H1 (cell line): Measurements from ENCODE around the gene ST6GALNAC2. TPM values are rescaled to one million over a fixed set of nuclear protein-coding genes. Genes with fewer than 3 reads are reported as not detected.

ENCODE experiments used
- CTCF ChIA-PET: fragments of 300-600 bp; sonication (Branson Sonifier 250); formaldehyde crosslinking; loops from one replicate; lab custom pipeline; 2021; ENCODE audit not compliant: partially characterized antibody; lab: Charles Lee
- POLR2A ChIA-PET: fragments of 300-600 bp; sonication (Branson Sonifier 250); formaldehyde crosslinking; loops from one replicate; lab custom pipeline; 2021; ENCODE audit warnings: inconsistent platforms; ENCODE audit not compliant: partially characterized antibody; lab: Charles Lee
- DNase-seq, 2 experiments: peaks; one replicate each; pipeline versions ENCODE4 v3.0.0 to v3.0.0-alpha.2; 2010 to 2022; ENCODE audit warnings: low spot score in 2 of 2, low read depth in 1 of 2, mixed read lengths in 1 of 2
- FAIRE-seq: peaks from 2 replicates; lab custom pipeline; 2011; peaks lifted over from hg19 to GRCh38; lab: Jason Lieb, UNC
- H2AFZ ChIP-seq: 2 replicates; pipeline ENCODE4 v1.8.1; 2012; ENCODE audit warnings: low read length, inconsistent platforms
- H2AK5ac ChIP-seq: 2 replicates; pipeline ENCODE4 v1.6.1; 2013; ENCODE audit warnings: low read depth, low read length
- H2BK120ac ChIP-seq: replicated peaks from 2 replicates; pipeline ENCODE3; 2013; ENCODE audit warnings: low read depth, low read length, inconsistent platforms
- H2BK12ac ChIP-seq: 2 replicates; pipeline ENCODE4 v1.6.1; 2013; ENCODE audit warnings: low read depth, low read length
- H2BK15ac ChIP-seq: 2 replicates; pipeline ENCODE4 v1.6.1; 2013; ENCODE audit warnings: low read length
- H2BK20ac ChIP-seq: 2 replicates; pipeline ENCODE4 v1.6.1; 2013; ENCODE audit warnings: low read length
- H2BK5ac ChIP-seq: 2 replicates; pipeline ENCODE4 v1.6.1; 2013; ENCODE audit warnings: low read depth, low read length
- H3K14ac ChIP-seq: 2 replicates; pipeline ENCODE4 v1.6.1; 2013; ENCODE audit warnings: inconsistent platforms; ENCODE audit not compliant: insufficient read length
- H3K18ac ChIP-seq: 2 replicates; pipeline ENCODE4 v1.6.1; 2013; ENCODE audit warnings: low read length; ENCODE audit errors: extremely low read depth
- H3K23ac ChIP-seq: 2 replicates; pipeline ENCODE4 v1.6.1; 2013; ENCODE audit warnings: inconsistent platforms; ENCODE audit not compliant: insufficient read length
- H3K23me2 ChIP-seq: 2 replicates; pipeline ENCODE4 v1.6.1; 2013; ENCODE audit warnings: low read depth, low read length
- H3K27ac ChIP-seq: 2 replicates; pipeline ENCODE4 v1.6.1; 2011; ENCODE audit warnings: low read depth, low read length, inconsistent platforms
- H3K27me3 ChIP-seq, 4 experiments: replicated peaks in 1 of 4; 1 replicate in 1 of 4; 2 replicates in 3 of 4; pipeline versions ENCODE4 v1.6.1 to v1.8.1; 2011 to 2013; ENCODE audit warnings: low read length in 3 of 4, mild to moderate bottlenecking in 3 of 4, inconsistent platforms in 2 of 4, mixed read lengths in 2 of 4, moderate library complexity in 1 of 4; ENCODE audit not compliant: control insufficient read depth in 3 of 4, insufficient read depth in 3 of 4; ENCODE audit errors: extremely low read depth in 1 of 4
- H3K36me3 ChIP-seq, 4 experiments: 2 replicates each; pipeline versions ENCODE4 v1.6.1 to v1.8.1; 2011 to 2013; ENCODE audit warnings: mild to moderate bottlenecking in 4 of 4, low read length in 3 of 4, moderate library complexity in 2 of 4, control low read depth in 1 of 4, inconsistent platforms in 1 of 4; ENCODE audit not compliant: insufficient read depth in 4 of 4, control insufficient read depth in 2 of 4
- H3K4ac ChIP-seq: replicated peaks from 2 replicates; pipeline ENCODE3; 2013; ENCODE audit warnings: low read length, low read depth, mixed read lengths, inconsistent platforms; ENCODE audit not compliant: insufficient read length
- H3K4me1 ChIP-seq, 4 experiments: replicated peaks in 1 of 4; 1 replicate in 1 of 4; 2 replicates in 3 of 4; pipeline versions ENCODE4 v1.6.1 to v1.8.1; 2011 to 2013; ENCODE audit warnings: low read length in 3 of 4, inconsistent platforms in 2 of 4, mixed read lengths in 1 of 4; ENCODE audit not compliant: insufficient read depth in 4 of 4, control insufficient read depth in 3 of 4
- H3K4me2 ChIP-seq, 2 experiments: 2 replicates each; pipeline versions ENCODE4 v1.6.1 to v1.8.1; 2011 to 2013; ENCODE audit warnings: low read depth in 2 of 2, low read length in 2 of 2, control low read depth in 1 of 2, inconsistent platforms in 1 of 2, mild to moderate bottlenecking in 1 of 2; ENCODE audit not compliant: insufficient read depth in 1 of 2
- H3K4me3 ChIP-seq, 4 experiments: fragments of 200-600, 300-600 bp in 1 of 4; sonication (generic), shearing (Covaris generic), sonication (Bioruptor Twin) in 1 of 4; 2 replicates each; pipeline versions ENCODE4 v1.5.1 to v1.8.1; 2011 to 2016; ENCODE audit warnings: low read length in 4 of 4, low read depth in 3 of 4, control low read depth in 2 of 4, inconsistent platforms in 2 of 4, mild to moderate bottlenecking in 2 of 4, mixed read lengths in 1 of 4, moderate library complexity in 1 of 4; ENCODE audit not compliant: insufficient read depth in 2 of 4; ENCODE audit errors: extremely low read depth in 1 of 4
- H3K56ac ChIP-seq: replicated peaks from 2 replicates; pipeline ENCODE3; 2013; ENCODE audit warnings: low read depth, mild to moderate bottlenecking, mixed read lengths, low read length, inconsistent platforms; ENCODE audit not compliant: insufficient read length
- H3K79me1 ChIP-seq: 2 replicates; pipeline ENCODE4 v1.6.1; 2013; ENCODE audit warnings: low read depth, low read length, control low read depth
- H3K79me2 ChIP-seq, 2 experiments: 2 replicates each; pipeline versions ENCODE4 v1.6.1 to v1.8.1; 2012 to 2013; ENCODE audit warnings: low read length in 2 of 2, mild to moderate bottlenecking in 2 of 2, inconsistent platforms in 1 of 2; ENCODE audit not compliant: insufficient read depth in 2 of 2, control insufficient read depth in 1 of 2
- H3K9ac ChIP-seq, 4 experiments: replicated peaks in 1 of 4; 1 replicate in 1 of 4; 2 replicates in 3 of 4; pipeline versions ENCODE4 v1.6.1 to v1.8.1; 2011 to 2013; ENCODE audit warnings: low read depth in 3 of 4, low read length in 3 of 4, control low read depth in 2 of 4, mild to moderate bottlenecking in 2 of 4, moderate library complexity in 2 of 4, inconsistent platforms in 1 of 4; ENCODE audit errors: extremely low read depth in 1 of 4
- H3K9me3 ChIP-seq, 2 experiments: 2 replicates each; pipeline versions ENCODE4 v1.6.1 to v1.8.1; 2012 to 2013; ENCODE audit warnings: mild to moderate bottlenecking in 2 of 2, moderate library complexity in 2 of 2, control low read depth in 1 of 2, inconsistent platforms in 1 of 2, low read depth in 1 of 2, low read length in 1 of 2, mixed read lengths in 1 of 2; ENCODE audit not compliant: insufficient read depth in 2 of 2
- H4K20me1 ChIP-seq, 2 experiments: replicated peaks in 1 of 2; 2 replicates each; pipeline versions ENCODE3 to v1.8.1; 2011 to 2013; ENCODE audit warnings: inconsistent platforms in 2 of 2, low read length in 2 of 2, mild to moderate bottlenecking in 1 of 2; ENCODE audit not compliant: insufficient read depth in 2 of 2, control insufficient read depth in 1 of 2
- H4K5ac ChIP-seq: 2 replicates; pipeline ENCODE4 v1.6.1; 2013; ENCODE audit warnings: low read length, low read depth, mixed read lengths, inconsistent platforms; ENCODE audit not compliant: insufficient read length
- H4K8ac ChIP-seq: 2 replicates; pipeline ENCODE4 v1.8.0; 2013; ENCODE audit warnings: mild to moderate bottlenecking, moderate library complexity, low read length, inconsistent platforms; ENCODE audit not compliant: insufficient read depth; ENCODE audit errors: extremely low read depth
- H4K91ac ChIP-seq: replicated peaks from 2 replicates; pipeline ENCODE3; 2013; ENCODE audit warnings: low read length, mixed read lengths, inconsistent platforms; ENCODE audit not compliant: insufficient read length
- FOSL1 ChIP-seq: IDR thresholded peaks from 2 replicates; pipeline ENCODE4 v1.6.1; 2011; ENCODE audit warnings: mild to moderate bottlenecking, low read depth, low read length, moderate library complexity; ENCODE audit not compliant: insufficient read depth
- WGBS, 2 experiments: shearing (Covaris generic) in 1 of 2; methylation state at CpG; one replicate each; pipeline versions ENCODE4 v1.1.6 to v1.1.7; 2013 to 2015; ENCODE audit warnings: low lambda C conversion rate in 2 of 2, mixed read lengths in 2 of 2, inconsistent platforms in 1 of 2, low coverage in 1 of 2, missing lambda C conversion rate in 1 of 2; ENCODE audit not compliant: insufficient replicate concordance in 2 of 2, insufficient coverage in 1 of 2, insufficient read length in 1 of 2; ENCODE audit errors: extremely low coverage in 1 of 2, missing lambda C conversion rate in 1 of 2; 5-methylcytosine and 5-hydroxymethylcytosine counted together
- polyA plus RNA-seq, 7 experiments: library from polyadenylated mRNA; depleted of rRNA in 3 of 7; stranded (reverse) in 5 of 7; unstranded in 2 of 7; fragments of >200 nt in 5 of 7; fragments of 200-250 nt in 2 of 7; gene quantifications; 1 replicate in 5 of 7; 2 replicates in 1 of 7; 4 replicates in 1 of 7; pipeline versions ENCODE4 v1.2.1 to v1.2.3, GENCODE V29; 2011 to 2013; ENCODE audit warnings: missing spikeins in 2 of 7, mixed read lengths in 2 of 7
- total RNA-seq: library from RNA; stranded (reverse); fragmentation: NEBNext Ultra II Directional; extraction: Animal tissue kit (Norgen Biotek cat#: 25700); gene quantifications from 2 replicates; pipeline ENCODE4 v1.2.1, GENCODE V29; 2021

The ST6GALNAC2 gene
- total and polyA plus RNA-seq, 2 of the 8 experiments (the other 6 are each of a cell fraction or from before 2014, with no cell fraction given): 0.09 TPM; not detected in 1

DNA sequence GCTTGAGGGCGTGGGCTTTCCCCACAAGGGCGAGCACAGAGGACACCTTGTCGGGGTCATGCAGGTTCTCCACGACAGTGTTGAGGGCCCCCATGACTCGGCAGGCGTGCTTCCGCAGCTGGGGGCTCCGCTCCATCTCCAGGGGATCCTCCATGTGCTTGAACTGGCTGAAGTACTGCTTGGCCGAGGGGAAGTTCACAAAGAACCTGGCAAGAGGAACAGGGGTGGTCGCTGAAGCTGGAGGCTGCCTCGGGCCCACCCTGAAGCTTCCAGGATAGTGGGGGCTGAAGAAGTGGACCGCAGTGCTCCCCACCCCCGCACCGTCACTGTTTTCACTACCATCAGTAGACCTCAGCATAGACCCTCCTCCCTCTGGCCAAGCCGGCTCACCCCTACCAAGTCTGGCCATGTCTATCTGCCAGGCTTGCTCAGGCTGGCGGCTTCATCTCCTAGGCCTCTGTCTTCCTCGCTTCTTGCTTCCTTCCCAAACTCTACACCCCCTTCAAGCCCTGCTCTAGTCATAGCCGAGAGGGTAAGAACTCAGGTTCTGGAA, 54.1 kb downstream of the ST6GALNAC2 start:
- no peak overlapping the region for H3K23ac ChIP-seq

More for the DNA sequence above, 54.1 kb downstream of the ST6GALNAC2 start:
- no peak overlapping the region for H2BK120ac ChIP-seq
- no peak overlapping the region for H2AFZ ChIP-seq
- H2BK15ac ChIP-seq: 0 out of 2 replicates have a peak overlapping the region, but pooled peaks have one; percentile 72
- no peak for FAIRE-seq
- H3K4me3 ChIP-seq: no peak overlapping the region
- no peak overlapping the region for H3K4me2 ChIP-seq
- no peak overlapping the region for H4K91ac ChIP-seq
- no peak for DNase-seq
- no peak overlapping the region for H3K27ac ChIP-seq
- no peak overlapping the region for H2AK5ac ChIP-seq
- H3K79me2 ChIP-seq: no peaks in the 10 kb centered on the region
- no peak overlapping the region for H3K56ac ChIP-seq
- peak overlapping the region; percentile 80; the same call in 1 of the 2 replicates for H2BK12ac ChIP-seq
- no peaks in the 10 kb centered on the region for H3K36me3 ChIP-seq
- no peak for TF ChIP-seq FOSL1
- peaks cover 0 to 13% (median 5%) of the 10 kb centered on the region in 4 experiments; a peak in 5 of 7 replicates for H3K27me3 ChIP-seq
- H3K9me3 ChIP-seq: no peaks in the 10 kb centered on the region
- ChIA-PET CTCF (interaction anchor here (3.0 to 4.9 kb wide), 2 partner anchors 13 to 26 kb away, joined by 9 to 41 read pairs; no protein-coding TSS in a partner anchor), POLR2A (interaction anchor here (1.3 to 5.1 kb wide), 5 partner anchors 8 to 140 kb away, joined by 3 to 30 read pairs (median 3); partner anchors contain the start of gene PRCD)
- H3K79me1 ChIP-seq: no peaks in the 10 kb centered on the region
- no peaks in the 10 kb centered on the region for H4K20me1 ChIP-seq
- H4K8ac ChIP-seq: no peak overlapping the region
- WGBS, 2 experiments: 87% methylated on average over 18 of the region's 18 CpGs; no CpG with 5 or more reads in 1 of the 2 experiments
- H3K4me1 ChIP-seq: peaks cover 0 to 27% (median 21%) of the 10 kb centered on the region in 4 experiments; a peak in 6 of 7 replicates
- H3K23me2 ChIP-seq: no peaks in the 10 kb centered on the region
- no peak overlapping the region for H2BK20ac ChIP-seq
- no peak overlapping the region for H3K14ac ChIP-seq
- H3K9ac ChIP-seq: no peak overlapping the region
- H2BK5ac ChIP-seq: no peak overlapping the region
- no peak overlapping the region for H3K18ac ChIP-seq
- no peak overlapping the region for H3K4ac ChIP-seq
- H4K5ac ChIP-seq: no peak overlapping the region
